ENCODE data around the gene XAGE3.

XAGE3 gene

DNA sequence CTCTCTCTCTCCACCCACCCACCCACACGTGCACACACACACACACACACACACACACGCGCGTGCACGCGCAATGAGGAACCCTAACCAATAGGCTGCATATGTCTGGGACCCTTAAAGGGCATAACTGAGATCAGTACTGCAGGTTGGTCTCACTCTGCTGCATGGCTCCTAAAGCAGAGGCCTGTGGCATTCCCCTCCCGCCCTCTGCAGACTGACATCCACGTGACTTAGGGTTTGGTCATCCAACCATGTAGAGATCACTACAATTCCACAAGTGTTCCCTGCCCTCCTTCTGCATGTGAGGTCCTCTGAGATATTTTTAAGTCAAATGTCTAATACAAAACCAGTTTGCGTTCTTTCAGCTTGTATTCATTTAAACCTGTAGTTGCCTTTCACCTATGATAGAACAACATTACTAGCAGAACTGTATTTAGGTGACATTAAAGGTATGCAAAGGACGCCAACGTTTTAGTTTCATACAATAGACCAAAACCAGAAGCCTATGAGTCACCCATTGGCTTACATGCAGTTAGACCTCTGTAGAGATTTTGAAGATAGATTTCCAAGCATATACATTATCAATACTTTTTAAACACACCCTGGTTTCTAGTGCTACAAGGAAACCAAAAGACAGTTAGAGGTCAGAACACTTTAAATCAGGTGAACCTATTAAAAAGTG, 46.7 kb downstream of the XAGE3 start:
- Histone ChIP-seq H3K9ac (ENCODE audit: low read depth, low read length) (no peak overlapping the region), H3K4me3 (ENCODE audit: low read length) (no peak overlapping the region), H3K4me1 (ENCODE audit: insufficient read depth, low read length) (no peaks in the 10 kb centered on the region), H3K9me3 (ENCODE audit: insufficient read depth, low read depth, low read length) (no peaks in the 10 kb centered on the region), H3K27me3 (ENCODE audit: insufficient read depth, low read length) (no peaks in the 10 kb centered on the region), H3K27ac (ENCODE audit: low read length) (no peak overlapping the region), H3K36me3 (ENCODE audit: insufficient read depth, low read depth, low read length) (no peaks in the 10 kb centered on the region)

DNA sequence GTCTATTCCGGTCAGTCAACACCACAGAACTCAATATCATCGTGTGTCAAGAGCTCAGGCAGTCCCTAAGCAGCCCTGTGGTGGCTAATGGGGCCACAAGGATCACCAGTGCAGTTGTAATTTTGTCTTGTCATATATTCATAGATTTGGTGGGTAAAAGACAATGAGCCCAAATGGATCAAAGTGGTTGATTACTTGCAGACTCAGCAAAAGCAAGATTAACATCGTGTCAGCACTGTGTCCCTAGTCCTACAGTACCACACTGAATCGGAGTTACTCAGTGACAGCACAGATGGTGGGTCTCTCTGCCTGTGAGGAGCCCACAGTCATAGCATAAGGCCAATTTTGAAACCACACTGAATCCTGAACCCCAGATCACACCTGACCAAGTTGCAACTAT, 48.1 kb downstream of the XAGE3 start:
- no peak overlapping the region for H3K9ac ChIP-seq (ENCODE audit: low read depth, low read length)
- H3K27me3 ChIP-seq (ENCODE audit: insufficient read depth, low read length) = no peaks in the 10 kb centered on the region
- no peak overlapping the region for H3K4me3 ChIP-seq (ENCODE audit: low read length)
- no peaks in the 10 kb centered on the region for H3K9me3 ChIP-seq (ENCODE audit: insufficient read depth, low read depth, low read length)
- H3K36me3 ChIP-seq (ENCODE audit: insufficient read depth, low read depth, low read length) = no peaks in the 10 kb centered on the region
- H3K27ac ChIP-seq (ENCODE audit: low read length) = no peak overlapping the region
- H3K4me1 ChIP-seq (ENCODE audit: insufficient read depth, low read length) = no peaks in the 10 kb centered on the region

All from iPS-20b (cell line).